ENCODE results near the gene AKAP7.

- no peak for TF ChIP-seq CTCF (IDR thresholded peaks at IDR 0.05)
- TF ChIP-seq EP300 (IDR thresholded peaks at IDR 0.05): no peak
- no peak for TF ChIP-seq POLR2A (IDR thresholded peaks at IDR 0.05)
- no peak for TF ChIP-seq POLR2AphosphoS5 (IDR thresholded peaks at IDR 0.05)
Measured at GRCh38 chr6:131161987-131162386, 26.7 kb downstream of the AKAP7 start.

Measured in suprapubic skin (tissue), 4 donors.